HG03280 (cell line): ENCODE data around the gene MBTPS1.

Source experiments
- ATAC-seq: cut with Tn5 transposase; IDR thresholded peaks from one replicate; pipeline ENCODE4 v1.9.1; 2021; ENCODE audit warnings: mild to moderate bottlenecking, moderate library complexity; ENCODE audit not compliant: unreplicated experiment

The MBTPS1 gene

DNA sequence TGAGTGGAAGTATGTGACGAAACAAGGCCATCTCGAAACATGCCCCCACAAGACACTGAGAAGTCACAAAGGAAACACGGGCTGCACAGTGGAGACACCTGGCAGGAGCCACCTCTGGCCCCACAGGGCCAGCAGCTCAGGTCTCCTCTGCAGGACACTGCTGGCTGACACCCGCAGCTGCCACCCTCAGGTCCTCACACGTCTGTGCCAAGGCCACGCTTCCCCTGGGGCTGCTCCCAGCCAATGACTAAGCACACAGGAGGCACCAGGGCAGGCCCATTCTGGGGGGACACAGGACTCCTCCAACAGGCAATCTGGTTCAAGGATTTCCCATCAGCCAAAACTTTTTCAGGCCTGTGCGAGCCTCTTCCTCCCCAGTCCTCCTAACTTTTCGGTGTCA lies 36.4 kb downstream of the MBTPS1 start:
- ATAC-seq = no peak

DNA sequence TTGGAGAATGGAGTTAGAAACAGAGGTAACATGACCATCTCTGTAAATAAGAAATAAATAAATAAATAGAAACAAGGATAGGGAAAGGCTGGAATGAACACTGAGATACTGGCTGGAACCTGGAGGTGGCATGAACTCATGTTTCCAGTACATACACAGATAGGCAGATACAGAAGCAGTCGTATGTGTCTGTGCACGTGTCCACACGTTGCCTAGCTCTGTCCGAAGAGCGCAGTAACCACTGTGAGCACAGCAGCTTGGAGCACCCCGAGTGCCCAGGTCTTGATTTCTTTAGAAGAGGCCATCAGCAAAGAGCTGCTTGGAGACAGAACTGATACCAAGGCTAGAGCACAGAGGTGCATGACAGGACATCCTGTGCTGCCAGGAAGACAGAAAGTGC lies 37.1 kb downstream of the MBTPS1 start:
- no peak for ATAC-seq

DNA sequence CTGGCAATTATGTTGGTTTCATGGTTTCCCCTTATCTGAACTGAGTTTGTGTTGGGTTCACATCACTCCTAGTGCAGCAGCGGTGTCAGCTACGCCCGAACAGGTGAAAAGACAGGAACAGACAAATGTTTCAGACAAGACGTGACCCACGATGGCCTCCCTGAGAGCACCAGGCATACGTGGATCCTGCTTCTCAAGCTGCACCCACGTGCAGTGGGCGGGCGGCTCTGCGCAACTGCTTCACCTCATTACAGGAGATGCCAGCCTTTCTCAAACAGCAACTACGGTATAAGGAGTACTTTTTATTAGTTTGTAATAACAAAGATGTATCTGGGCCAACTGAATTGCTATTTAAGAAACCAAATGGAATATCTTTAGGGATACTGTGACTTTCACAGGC lies 41.4 kb downstream of the MBTPS1 start:
- no peak for ATAC-seq

DNA sequence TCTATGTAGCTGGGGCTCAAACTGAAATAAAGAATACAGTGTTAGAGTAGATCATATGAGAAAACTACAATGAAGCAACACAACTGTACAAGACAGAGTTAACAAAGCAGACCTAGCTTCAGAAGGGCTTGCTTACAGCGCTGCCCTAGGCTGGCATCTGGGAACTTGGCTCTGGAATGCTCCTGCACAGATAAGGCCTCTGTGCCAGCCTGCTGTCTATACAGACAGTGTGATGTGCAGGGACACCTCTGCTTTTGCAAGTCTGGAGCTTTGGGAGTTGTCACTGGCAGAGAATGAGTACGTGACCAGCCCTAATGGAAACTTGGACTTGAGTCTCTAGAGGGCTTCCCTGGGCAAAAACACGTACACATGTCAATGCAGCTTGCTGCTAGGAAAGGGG lies 42.0 kb downstream of the MBTPS1 start:
- no peak for ATAC-seq

DNA sequence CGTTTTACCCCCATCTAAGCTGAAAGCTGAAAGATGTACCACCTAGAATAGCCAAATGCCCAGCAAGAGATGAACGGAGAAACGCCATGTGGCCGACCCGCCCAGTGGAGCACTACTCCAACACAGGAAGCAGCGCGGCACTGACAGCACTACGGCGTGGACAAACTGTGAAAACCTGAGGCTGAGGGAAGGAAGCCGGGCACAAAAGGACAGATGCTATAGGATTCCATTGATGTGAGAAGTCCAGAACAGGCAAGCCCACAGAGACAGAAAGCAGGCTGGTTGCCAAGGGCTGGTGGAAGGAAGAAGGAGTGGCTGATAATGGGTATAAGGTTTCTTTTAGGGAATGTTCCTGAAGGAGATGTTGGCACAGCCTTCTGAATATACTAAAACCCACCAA lies 44.7 kb downstream of the MBTPS1 start:
- ATAC-seq = no peak

DNA sequence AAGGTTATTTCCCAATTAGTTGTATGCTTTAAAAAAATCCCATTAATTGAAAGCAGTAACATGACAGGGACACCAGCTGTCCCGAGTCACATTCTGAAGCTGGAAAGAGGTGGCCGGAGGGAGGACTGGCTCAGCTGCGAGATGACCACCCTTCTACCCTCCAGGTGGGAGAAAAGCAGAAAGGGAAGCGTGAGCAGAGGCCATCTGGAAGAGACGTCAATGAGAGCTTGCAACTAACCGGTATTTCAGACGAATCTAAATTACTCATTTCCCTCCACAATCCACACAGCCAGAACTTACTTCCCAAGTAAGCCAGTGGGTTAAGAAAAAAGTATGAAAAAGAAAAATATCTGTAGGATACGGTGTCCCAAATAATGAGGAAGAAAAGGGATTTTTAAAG lies 45.6 kb downstream of the MBTPS1 start:
- ATAC-seq = no peak

DNA sequence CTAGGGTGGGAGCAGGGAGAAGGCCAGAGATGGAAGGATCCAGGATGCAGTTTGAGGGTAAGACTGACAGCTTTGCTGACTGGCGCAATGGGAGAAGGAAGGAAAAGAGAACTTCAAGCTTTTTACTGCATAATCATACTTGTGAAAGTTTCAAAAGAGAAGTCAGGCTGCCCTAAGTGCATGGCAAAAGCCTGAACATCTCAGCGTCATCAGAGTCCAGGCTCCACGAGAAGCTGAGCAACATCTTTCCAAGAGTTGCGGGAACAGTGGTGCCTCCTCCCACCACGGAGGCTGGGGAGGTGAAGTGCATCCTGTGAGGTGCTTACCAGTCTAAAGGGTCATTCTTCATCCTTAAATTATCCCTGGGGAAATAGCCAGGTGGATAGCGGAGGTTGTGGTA lies 47.2 kb downstream of the MBTPS1 start:
- ATAC-seq = no peak

DNA sequence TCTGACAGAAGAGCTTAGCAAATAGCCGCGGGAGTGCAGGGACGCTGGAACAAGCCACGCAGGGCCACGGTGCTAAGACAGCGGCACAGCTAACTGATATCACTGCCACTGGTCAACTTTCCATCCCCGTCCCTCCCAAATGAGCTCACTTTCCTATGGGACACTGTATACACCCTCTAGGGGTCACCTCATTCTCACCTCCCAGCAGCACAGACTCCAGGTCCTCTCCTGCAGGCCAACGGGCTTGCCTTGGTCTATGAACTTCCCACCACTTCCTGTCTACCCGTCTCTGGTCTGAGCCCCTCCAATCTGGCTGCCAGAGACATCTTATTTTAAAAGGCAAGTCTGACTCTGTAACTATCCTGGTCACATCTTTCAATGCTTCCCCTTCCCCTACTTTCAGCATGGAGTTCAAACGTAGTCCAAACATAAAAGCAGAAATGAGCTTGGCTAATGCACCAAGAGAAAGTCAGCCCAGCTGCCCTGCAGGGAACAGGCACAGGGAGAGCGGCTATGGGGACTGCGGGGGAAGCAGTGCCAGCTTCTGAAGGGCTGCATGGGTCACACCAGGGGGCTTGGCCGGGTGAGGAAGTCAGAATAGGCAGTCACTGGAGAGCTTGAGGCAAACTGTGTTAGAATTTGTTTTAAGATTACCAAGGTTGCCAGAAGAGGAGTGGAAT lies 47.8 kb downstream of the MBTPS1 start:
- no peak for ATAC-seq

DNA sequence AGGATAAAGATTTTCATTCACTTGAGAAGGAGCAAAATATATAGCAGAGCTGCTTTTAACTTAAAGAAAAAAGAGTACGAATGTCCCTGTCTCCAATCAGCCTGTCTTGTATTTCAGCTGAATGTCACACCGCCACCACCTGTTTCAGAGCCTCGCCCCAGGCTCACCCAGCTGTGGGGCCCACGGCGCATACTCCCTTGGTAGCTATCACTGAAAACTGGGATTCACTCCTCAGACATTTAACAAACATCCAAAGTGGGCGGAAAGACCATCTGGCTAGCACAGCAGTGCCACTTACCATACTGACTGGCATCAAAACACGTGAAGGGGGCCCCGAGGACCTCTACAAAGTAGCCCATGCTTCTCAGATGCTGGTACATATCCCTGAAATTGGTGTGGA lies 48.7 kb downstream of the MBTPS1 start:
- ATAC-seq = no peak

DNA sequence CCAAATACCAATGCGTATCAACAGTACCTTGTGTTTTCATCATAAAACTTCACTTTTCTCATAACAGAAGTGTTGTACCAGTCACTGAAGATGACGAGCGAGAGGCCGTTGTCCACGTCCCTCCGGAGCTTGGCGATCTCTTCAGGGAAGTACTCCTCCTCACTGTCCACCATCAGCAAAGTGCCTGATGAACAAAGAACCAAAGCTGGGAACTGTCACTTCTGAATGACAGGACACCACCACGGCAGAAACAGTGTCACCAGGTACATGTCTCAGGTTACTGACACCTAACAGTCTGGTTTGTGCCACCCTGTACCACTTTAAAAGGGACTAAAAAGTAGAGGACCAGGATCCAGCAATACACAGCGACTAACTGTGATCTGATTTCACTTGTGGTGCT lies 49.1 kb downstream of the MBTPS1 start:
- ATAC-seq = no peak

DNA sequence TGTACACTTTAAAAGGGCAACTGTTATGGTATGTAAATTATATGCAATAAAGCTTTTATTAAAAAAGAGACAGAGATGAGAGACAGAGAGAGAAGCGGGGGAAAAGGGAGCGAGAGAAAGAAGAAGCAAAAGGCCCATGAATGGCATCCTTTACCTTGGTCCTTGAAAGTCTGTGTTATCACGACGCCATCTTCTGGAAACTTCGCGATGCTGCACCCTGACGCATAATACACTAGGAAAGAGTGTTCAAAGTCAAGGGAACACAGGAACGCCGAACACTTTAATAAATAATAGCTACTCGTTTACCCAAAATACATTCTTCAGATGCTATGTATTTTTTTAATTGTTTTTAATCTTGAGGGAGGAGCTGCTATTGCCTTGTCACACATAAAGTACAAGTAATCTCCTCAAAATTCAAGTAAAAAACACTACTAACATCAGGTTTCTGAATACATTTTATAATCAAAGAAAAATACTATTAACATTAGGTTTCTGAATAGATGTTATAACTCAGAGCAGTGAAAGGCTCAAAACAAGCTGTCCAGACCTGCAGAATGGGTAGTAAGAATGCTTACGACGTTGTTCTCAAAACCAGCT lies 51.1 kb downstream of the MBTPS1 start:
- no peak for ATAC-seq

DNA sequence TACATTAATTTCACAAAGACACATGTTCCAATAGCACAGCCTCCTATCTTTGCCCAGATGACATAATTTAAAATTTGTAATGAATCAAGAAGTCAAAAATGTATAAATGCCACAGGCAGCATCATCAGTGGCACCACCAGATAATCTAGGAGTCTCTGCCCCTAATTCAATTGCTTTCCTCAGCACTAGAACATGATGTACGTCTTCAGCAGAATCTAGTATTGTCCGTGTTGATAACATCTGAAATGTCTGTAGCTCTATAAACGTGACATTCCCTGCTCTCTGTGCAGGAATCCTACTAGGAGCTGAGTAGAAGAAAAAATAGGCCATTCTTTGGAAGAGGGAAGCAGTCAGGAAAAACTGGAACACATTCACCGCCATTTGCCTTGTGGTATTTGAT lies 52.8 kb downstream of the MBTPS1 start:
- ATAC-seq = no peak

DNA sequence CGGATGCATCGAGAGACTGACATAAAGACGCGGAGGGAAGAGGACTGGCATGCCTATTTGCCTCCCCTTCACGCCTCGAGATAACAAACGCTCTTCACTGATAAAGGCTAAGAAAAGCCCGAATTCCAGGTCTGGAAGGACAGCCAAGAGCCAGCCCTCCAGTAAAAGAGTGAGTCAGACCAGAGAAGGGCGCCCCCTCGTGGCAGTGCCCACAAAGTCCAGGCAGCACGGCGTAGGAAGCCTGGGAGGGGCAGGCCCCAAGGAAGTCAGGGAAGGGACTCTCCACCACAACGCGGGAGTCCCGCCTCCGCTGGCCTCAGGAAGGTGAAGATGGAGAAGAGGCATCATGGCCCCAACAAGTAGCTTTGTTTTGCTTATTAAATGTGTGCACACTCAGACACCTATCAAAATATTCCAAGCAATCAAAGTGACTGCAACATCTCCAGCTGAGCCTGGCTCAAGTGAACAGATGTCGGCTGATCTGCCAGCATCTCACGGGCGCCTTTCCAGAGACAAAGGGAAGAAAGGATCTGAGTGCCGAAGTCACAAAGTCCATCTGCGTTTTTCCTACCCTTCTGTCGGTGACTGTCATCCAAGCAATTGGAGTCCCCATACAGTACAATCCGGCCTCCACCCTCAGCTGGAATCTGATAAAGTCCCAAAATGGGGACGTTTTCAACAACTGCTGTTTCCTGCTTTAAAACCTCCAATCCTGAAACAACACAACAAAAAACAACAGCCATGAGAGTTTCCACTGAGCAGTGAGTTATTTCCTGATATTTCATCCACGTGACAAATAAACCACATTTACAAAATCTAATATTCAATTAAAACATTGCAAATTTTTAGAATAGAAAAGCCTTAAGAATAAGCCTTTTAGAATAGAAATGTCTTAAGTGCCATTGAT lies 53.8 kb downstream of the MBTPS1 start:
- no peak for ATAC-seq

DNA sequence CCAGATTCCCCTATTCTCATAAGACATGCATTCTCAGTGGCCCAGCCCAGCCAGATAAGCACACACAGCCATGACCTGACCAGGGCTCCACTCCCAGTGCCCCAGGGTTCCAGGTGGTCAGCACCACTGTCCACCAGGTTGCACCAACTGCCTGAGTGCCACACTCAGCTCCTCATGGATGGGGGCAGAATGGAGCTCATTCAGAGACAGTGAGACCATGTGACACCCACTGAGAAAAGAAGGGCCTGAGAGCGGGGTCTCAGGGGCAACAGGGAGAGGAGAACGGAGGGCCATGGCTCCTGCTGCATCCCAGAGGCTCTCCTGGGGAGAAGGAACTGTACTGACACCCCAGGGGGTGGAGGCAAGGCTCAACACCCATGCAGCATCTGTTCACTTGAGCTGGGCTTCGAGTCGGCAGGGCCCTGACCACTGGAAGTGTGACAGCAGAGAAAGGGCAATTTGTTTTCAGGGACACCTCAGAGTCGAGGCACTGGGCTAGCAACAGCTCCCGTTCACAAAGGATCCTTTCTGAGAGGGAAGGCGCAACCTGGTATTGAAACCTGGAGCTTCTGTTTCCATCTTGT lies 55.4 kb downstream of the MBTPS1 start:
- ATAC-seq = no peak

DNA sequence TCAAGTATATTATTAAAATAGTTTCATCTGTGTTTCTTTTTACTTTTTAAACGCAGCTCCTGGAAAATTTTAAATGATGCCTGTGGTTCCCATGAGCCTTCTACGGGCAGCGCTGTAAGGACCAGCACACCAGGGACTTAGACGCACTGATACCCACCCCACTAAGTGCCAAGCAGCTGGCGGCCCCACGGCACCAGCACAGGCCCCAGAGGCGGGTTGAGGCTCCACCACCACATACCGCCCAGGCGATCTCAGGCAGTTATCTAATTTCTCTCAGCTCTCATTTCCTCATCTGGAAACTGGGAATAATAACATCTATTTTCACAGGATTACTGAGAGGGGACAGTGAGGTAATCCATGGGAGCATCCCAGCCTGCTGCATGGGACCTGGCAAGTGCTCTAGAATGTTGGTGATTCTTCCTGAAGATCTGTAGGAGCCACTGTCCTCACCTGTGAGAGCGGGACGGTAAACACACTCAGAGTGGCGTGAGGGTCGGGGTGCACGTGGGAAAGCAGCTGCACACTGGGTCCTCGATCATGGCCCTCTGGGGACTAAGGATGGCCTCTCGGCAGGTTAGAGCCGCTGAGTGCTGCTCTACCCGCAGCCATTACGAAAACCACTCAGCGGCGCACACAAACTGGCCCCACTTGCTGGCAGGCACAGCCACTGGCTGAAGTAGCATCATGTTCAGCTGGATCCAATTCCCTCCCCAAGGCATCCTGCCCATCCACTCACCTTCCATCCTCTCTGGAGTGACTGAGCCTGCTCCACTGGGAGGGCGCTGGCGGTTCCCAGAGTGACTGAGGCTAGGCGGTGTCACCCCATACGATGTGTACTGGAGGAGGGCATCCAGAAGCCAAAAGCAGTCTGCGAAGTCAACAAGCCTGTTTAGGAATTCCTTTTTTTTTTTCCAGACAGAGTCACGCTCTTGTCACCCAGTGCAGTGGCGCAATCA lies 56.5 kb downstream of the MBTPS1 start:
- no peak for ATAC-seq

DNA sequence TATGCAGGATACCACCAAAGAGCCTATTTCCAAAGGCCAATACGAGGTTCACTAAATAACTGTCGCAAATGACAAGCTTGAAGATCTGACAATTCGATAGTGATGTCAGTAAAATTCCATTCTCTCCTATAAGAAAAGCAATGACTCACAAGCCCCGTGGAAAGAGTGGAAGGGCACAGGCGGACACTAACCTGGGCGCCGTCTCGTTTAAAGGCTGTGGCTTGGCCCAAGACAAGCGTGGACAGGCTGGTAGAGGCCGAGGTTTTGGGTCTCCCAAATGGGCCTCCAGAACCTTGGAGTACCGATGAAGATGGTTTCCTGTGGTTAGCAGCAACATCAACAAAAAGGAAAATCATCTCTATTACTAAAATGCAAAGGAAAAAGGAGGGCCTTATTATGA lies 57.6 kb downstream of the MBTPS1 start:
- ATAC-seq = no peak

DNA sequence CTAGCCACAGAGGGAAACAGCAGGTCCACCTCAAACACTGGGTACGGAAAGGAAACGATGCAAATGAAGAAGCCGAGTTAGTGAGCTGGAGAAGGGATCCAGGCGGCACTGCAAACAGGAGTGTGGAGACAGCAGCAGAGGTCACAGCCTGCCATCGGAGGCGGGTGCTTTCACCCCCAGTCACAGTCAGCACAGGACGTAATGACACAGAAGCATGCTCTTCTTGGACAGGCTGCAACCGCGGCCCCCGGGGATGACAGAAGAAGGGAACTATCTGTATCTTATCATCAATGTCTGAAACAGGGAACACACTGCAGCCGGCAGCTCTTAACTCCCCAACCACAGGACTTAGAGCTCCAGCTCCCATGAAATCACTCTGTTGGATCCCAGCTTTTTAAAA lies 58.1 kb downstream of the MBTPS1 start:
- no peak for ATAC-seq

DNA sequence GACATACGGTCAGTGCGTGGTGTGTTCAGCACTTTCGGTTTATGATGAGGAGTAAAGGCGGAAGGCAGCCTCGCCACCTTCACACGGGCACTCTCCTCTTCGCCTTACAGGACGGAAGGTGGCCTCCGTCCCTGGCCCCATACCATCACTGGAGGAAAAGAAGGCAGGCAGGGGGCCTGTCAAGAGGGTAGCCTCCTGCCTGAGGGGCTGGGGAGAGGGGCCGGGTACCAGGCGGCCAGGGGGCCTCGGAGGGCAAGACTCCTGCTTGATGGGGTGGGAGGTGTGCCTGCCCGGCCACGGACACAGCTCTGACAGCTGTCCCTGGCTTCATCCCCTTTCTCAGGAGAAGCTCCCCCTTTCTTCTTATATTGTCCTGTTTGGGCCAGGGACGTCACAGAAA lies 58.5 kb downstream of the MBTPS1 start:
- ATAC-seq = no peak

DNA sequence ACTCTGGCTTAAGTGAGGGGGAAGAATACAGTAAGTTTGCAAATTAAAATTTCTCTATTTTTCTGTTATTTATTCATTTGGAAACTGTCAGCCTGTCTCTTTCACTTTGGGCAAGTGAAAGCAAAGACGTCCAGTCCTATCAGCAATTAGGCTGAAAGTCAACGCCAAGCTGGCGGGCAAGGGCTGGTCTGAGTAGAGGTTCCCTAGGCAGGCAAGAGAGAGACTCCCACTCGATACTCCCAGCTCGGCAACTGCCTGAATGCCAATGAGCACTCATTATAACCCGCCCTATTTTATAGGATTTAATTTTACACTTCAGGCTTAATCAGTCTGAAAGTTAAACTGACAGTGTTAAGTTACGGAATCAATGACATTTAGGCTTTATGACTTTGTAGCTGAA lies 59.8 kb downstream of the MBTPS1 start:
- no peak for ATAC-seq

DNA sequence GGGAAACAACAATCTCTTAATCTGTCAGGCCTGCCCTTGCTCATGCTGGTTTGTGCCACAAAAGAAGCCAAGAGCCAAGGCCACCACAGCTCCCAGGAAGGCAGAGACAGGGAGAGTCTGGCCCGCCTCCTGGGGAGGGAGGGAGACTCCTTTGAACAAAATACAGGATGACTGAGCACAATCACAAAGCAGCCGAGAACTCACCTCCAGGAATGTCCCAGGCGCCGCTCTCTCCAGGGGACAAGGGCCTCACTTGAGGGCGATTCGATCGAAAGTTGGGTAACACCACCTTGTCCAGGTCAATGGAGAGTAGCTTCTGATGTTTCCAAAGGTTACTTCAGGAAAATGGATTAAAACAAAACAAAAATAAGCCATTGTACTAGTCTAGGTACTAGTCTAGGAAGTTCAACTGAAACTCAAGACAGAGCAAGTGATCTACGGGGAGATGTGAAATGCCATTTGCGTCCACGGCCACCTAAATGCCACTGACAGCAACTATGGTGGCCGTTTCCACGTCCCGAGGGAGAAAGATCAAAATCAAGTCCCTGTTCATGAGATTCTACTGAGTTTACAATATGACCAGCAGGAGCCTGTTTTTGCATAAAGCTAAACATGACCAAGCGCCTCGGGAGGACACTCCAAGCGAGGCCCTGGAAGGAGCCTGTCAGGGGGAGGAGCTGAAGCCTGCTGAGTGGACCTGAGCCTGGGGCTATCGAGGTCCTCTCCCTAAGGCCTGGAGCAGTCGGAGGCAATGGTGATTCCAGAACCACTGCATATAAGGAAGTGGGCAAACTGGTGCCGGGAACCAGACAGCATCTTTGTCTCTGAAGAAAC lies 60.7 kb downstream of the MBTPS1 start:
- no peak for ATAC-seq
